HG03103 (cell line): ENCODE measurements around the gene COA5.
"Not testable (repeated sequence)": the region's sequence is repeated elsewhere in the genome, so short reads cannot be mapped to it uniquely, and the experiment has no call there.

Experiments
- ATAC-seq: cut with Tn5 transposase; IDR thresholded peaks from one replicate; pipeline ENCODE4 v1.9.1; 2021; ENCODE audit warnings: low read depth; ENCODE audit not compliant: unreplicated experiment

COA5 gene

DNA sequence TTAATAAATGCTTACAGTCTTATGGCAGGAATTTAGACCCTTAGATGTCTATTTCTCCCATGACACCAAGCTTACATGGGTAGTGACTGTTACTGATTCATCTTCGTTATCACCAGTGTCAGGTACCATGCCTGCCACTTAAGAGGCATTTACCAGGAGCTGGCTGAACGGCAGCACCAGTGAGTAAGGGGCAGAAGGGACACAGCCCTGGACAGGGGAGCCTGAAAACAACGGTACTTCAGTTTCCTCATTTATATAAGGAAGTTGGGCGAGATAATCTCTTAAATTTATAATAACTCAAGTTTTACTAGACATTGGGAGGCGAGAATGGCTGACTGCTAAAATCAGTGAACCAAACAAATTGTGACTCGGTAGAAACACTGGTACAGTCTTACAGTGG, 1.2 kb downstream of the COA5 start:
- ATAC-seq: no peak

- ATAC-seq: no peak
Measured at GRCh38 chr2:98606431-98606830, 1.9 kb downstream of the COA5 start.

GRCh38 chr2:98605076-98605475, 3.2 kb downstream of the COA5 start:
- no peak for ATAC-seq

GRCh38 chr2:98604547-98604946, 3.8 kb downstream of the COA5 start:
- ATAC-seq: no peak

DNA sequence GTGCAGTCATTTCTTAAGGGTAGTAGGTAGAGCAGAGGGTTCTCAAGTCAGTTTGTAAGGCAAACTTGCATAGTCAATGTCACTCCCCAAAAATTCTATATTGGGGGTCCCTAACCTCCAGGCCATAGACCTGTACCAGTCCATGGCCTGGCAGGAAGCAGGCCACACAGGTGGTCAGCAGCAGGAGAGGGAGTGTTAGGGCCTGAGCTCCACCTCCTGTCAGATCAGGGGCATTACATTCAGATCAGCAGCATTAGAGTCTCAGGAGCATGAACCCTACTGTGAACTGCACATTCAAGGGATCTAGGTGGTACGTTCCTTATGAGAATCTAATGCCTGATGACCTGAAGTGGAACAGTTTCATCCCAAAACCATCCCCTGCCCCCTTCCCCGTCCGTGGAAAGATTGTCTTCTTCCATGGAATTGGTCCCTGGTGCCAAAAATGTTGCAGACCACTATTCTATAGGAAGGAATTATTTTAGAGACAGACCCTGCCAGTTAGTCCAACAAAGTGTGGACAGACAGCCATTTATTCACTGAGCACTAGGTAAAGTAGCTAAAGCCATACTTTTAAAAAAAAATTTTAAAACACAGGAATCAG, 6.7 kb downstream of the COA5 start:
- no peak for ATAC-seq

GRCh38 chr2:98598781-98599428, 9.4 kb downstream of the COA5 start:
- no peak for ATAC-seq

DNA sequence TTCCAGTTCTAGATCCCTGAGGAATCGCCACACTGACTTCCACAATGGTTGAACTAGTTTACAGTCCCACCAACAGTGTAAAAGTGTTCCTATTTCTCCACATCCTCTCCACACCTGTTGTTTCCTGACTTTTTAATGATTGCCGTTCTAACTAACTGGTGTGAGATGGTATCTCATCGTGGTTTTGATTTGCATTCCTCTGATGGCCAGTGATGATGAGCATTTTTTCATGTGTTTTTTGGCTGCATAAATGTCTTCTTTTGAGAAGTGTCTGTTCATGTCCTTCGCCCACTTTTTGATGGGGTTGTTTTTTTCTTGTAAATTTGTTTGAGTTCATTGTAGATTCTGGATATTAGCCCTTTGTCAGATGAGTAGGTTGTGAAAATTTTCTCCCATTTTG, 13.6 kb downstream of the COA5 start:
- ATAC-seq: not testable (repeated sequence)

DNA sequence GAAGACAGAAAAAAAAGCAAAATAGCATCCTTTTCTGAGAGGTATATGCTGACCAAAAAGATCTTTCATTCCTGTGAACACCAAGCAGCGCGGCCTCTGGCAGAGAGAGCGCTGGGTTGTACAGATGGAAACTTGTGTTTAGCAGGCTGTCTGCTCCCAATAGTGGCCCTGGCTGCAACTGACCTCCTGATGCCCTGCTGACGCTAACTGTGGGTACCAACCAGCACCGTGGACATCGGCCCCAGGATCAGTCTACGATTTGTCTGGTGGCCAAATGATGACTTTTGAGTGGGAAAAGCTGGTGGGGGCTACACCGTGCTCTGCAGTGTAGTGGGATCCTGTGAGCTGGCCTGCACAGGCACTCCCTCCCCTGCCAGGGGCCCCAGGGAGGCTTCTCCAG, 15.7 kb downstream of the COA5 start:
- no peak for ATAC-seq

- ATAC-seq: no peak
Measured at GRCh38 chr2:98589489-98589888, 18.8 kb downstream of the COA5 start.

DNA sequence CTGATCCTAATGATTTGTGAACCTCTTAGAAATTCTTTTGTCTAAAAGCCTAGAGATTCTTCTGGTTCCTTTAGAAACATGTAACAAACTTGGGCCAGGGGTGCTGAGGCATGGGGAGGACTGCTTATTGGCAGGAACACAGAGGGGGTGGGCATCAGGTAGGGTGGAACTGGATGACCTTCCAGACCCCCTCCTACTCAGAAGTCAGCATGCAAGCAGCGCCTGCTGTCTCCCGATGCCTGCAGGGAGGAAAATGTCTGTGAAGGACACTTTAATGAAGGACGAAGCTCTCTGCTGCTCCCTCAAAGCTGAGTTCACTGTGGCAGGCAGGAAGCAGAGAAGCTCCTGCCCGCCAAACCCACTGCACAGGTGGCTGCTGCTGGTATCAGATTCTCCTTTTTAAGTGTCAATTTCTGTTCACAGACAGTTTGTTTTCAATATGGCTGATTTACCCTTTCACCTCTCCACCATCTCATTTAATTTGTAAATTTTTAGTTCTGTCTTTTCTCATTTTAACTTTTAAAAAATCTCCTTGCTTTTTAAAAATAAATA, 19.4 kb downstream of the COA5 start:
- no peak for ATAC-seq

GRCh38 chr2:98586551-98587140, 21.7 kb downstream of the COA5 start:
- ATAC-seq: no peak

DNA sequence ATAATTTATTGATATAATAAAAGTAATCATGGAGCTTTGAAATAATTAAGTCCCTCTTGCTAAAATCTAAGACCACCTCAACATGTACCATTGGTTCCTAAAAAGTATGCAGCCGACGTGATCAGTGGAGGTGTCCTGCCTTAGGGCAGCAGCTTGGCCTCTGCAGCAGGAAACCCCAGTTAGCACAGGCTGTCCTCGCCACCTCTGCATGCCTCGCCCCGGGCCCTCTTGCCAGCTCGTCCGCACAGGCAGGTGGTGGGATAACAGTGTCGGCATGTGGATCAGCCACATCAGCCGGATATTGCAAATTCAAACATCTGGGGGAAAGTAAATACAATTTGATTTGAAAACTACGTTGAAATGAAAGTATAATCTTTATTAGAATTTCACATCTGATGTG, 22.9 kb downstream of the COA5 start:
- ATAC-seq: no peak

GRCh38 chr2:98583816-98584618, 24.3 kb downstream of the COA5 start:
- no peak for ATAC-seq

DNA sequence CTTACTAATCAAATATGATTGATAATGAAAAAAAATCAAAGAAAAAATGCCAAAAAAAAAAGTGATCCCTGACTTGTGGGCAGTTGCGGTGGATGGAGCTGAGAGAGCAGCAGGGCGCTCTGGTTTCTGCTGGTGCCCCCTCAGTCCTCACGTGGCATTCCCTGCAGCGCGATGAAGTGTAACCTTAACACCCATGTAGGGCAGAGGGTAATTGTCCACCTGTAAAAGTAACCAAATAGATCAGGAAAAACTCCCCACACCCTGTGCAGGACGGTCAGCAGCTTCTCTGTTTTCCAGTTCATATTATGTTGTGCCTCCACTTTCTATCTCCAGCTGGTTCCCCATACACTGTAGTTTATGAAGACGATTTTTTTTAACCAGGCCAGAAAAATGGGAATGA, 25.0 kb downstream of the COA5 start:
- ATAC-seq: no peak

DNA sequence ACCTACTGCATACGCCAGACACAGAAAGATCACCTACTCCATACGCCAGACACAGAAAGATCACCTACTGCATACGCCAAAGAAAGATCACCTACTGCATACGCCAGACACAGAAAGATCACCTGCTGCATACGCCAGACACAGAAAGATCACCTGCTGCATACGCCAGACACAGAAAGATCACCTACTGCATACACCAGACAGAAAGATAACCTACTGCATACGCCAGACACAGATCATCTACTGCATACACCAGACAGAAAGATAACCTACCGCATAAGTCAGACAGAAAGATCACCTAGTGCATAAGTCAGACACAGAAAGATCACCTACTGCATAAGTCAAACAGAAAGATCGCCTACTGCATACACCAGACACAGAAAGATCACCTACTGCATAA, 25.8 kb downstream of the COA5 start:
- ATAC-seq: no peak

- ATAC-seq: no peak
Measured at GRCh38 chr2:98580656-98581284, 27.5 kb downstream of the COA5 start.

- ATAC-seq: no peak
Measured at GRCh38 chr2:98579926-98580325, 28.4 kb downstream of the COA5 start.

GRCh38 chr2:98578231-98578630, 30.1 kb downstream of the COA5 start:
- ATAC-seq: no peak

GRCh38 chr2:98577313-98577712, 31.0 kb downstream of the COA5 start:
- ATAC-seq: no peak

DNA sequence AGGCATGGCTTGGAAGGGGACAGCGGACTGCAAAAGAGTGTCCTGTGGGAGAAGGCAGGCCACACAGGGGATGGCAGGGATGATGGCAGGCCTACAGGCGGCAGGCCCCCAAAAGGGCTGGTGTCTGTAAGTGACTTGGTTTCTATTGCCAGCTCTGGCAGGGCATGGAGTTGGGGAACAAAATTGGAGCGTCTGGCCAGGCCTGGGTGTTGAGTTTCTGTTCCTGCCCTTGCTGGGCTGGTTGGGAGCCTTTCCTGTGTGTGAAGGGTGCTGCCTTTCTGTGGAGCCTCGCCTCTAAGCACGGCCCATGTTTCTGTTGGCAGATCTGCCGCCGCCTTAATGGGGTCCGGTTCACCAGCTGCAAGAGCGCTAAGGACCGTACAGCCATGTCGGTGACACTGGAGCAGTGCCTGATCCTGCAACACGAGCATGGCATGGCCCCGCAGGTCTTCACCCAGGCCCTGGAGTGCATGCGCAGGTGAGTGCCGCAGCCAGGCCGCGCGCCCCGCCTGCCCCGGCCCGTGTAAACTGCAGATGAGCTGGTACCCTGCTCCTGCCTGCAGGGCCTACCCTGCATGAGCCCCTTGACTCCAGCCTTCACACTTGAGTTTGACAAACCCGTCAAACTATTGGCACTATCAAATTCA, 31.5 kb downstream of the COA5 start:
- ATAC-seq: no peak
